ENCODE measurements around the gene IL34.

The IL34 gene

DNA sequence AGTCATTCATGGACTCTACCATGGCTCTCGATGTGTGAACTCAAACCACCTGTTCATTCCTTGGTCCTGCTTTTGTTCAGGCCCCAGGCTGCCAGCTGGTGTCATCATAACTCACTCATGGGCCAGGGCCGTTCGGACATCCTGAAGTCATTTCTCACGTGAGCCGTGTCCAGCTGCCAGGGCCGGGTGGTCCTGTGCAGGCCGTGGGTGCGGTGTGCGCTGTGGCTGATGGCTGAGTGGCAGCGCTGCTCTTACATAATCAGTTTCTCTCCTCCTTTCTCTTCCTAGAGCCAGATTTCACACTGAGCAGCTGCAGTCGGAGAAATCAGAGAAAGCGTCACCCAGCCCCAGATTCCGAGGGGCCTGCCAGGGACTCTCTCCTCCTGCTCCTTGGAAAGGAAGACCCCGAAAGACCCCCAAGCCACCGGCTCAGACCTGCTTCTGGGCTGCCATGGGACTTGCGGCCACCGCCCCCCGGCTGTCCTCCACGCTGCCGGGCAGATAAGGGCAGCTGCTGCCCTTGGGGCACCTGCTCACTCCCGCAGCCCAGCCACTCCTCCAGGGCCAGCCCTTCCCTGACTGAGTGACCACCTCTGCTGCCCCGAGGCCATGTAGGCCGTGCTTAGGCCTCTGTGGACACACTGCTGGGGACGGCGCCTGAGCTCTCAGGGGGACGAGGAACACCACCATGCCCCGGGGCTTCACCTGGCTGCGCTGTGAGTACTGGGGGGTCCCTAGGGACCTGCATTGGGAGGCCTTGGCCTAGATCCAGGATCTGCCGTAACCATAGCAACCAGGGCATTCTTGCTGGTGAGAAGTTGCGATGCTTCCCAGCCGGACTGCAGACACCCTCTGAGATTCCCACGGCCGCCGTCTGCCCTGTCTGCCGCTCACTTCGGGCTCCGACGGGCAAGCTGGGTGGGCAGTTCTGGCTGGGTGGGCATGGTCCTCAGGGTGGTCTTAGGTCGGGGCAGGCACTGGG lies at the start of gene IL34:
Gene IL34 (plus strand): TSS at position 300 of the 982 bp plus-strand sequence. CDS start 389 bp downstream, at position 689.
- no peak within 1 kb of the TSS for H3K27ac ChIP-seq
- no peak for TF ChIP-seq ZFX (IDR thresholded peaks at IDR 0.05)
- TF ChIP-seq, protein P1, sequence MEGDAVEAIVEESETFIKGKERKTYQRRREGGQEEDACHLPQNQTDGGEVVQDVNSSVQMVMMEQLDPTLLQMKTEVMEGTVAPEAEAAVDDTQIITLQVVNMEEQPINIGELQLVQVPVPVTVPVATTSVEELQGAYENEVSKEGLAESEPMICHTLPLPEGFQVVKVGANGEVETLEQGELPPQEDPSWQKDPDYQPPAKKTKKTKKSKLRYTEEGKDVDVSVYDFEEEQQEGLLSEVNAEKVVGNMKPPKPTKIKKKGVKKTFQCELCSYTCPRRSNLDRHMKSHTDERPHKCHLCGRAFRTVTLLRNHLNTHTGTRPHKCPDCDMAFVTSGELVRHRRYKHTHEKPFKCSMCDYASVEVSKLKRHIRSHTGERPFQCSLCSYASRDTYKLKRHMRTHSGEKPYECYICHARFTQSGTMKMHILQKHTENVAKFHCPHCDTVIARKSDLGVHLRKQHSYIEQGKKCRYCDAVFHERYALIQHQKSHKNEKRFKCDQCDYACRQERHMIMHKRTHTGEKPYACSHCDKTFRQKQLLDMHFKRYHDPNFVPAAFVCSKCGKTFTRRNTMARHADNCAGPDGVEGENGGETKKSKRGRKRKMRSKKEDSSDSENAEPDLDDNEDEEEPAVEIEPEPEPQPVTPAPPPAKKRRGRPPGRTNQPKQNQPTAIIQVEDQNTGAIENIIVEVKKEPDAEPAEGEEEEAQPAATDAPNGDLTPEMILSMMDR (conservative IDR thresholded peaks at IDR 0.05): no peak

DNA sequence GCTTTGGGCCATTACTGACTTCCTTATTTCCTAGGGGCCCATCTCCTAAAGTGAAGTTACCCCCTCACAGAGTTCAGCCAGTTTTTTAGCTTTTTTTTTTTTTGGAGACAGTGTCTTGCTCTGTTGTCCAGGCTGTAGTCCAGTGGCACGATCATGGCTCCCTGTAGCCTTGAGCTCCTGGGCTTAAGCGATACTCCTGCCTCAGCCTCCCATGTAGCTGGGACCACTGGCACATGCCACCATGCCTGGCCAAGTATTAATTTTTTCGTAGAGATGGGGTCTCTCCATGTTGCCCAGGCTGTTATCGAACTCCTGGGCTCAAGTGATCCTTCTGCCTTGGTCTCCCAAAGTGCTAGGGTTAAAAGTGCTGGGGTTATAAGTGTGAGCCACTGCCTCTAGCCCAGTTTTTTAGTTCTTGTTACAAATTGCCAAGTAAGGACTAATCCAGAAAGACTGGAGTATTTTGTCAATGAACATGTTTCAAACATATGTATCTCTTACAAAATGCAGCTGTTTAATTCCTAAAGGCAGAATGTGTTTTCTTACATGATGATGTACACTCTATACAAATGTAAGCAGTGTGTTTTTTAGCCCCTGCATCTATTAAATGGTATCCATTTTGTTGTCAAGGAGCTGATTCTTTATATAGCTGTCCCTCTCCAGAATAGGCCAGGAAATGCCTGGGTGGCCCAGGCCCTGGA lies 49.1 kb upstream of the IL34 start:
- no peak for TF ChIP-seq ZFX (IDR thresholded peaks at IDR 0.05)
- TF ChIP-seq, protein P1 (conservative IDR thresholded peaks at IDR 0.05): no peak
- H3K27ac ChIP-seq: no peak overlapping the region

DNA sequence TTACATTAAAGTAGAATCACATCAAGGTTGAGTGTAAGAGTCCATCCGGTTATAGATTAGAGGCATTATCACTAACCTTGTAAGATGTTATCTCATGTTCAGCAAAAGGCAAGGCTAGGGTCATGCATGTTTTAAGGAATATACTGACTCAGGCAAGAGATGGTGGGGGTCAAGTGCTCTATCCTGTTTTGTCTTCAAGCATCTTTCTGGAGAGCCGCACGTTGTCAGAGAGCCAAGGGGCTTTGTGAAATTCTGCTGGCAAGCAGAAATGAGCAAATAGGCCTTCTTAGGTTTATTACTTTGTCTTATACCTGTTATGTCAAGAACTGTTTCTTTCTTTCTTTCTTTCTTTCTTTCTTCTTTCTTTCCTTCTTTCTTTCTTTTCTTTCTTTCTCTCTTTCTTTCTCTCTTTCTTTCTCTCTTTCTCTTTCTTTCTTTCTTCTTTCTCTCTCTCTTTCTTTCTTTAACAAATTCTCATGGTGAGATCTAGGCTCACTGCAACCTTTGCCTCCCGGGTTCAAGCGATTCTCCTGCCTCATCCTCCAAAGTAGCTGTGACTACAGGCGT lies 47.3 kb upstream of the IL34 start:
- no peak for TF ChIP-seq ZFX (IDR thresholded peaks at IDR 0.05)
- TF ChIP-seq, protein P1 (conservative IDR thresholded peaks at IDR 0.05): no peak

DNA sequence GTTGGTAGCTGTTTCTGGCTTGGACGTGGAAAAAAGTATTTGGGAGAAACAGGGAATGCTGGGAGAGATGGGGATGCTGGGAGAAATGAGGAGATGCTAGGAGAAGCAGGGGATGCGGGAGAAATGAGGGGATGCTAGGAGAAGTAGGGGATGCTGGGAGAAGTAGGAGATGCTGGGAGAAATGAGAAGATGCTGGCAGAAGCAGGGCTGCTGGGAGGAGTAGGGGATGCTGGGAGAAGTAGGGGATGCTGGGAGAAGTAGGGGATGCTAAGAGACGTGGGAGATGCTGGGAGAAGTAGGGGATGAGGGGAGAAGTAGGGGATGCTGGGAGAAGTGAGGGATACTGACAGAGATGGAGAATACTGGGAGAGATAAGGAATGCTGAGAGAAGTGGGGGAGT lies 45.6 kb upstream of the IL34 start:
- TF ChIP-seq, protein P1 (conservative IDR thresholded peaks at IDR 0.05): no peak
- no peak for TF ChIP-seq ZFX (IDR thresholded peaks at IDR 0.05)
- H3K27ac ChIP-seq: no peak overlapping the region

More for the DNA sequence above, 47.3 kb upstream of the IL34 start:
- no peak overlapping the region for H3K27ac ChIP-seq

DNA sequence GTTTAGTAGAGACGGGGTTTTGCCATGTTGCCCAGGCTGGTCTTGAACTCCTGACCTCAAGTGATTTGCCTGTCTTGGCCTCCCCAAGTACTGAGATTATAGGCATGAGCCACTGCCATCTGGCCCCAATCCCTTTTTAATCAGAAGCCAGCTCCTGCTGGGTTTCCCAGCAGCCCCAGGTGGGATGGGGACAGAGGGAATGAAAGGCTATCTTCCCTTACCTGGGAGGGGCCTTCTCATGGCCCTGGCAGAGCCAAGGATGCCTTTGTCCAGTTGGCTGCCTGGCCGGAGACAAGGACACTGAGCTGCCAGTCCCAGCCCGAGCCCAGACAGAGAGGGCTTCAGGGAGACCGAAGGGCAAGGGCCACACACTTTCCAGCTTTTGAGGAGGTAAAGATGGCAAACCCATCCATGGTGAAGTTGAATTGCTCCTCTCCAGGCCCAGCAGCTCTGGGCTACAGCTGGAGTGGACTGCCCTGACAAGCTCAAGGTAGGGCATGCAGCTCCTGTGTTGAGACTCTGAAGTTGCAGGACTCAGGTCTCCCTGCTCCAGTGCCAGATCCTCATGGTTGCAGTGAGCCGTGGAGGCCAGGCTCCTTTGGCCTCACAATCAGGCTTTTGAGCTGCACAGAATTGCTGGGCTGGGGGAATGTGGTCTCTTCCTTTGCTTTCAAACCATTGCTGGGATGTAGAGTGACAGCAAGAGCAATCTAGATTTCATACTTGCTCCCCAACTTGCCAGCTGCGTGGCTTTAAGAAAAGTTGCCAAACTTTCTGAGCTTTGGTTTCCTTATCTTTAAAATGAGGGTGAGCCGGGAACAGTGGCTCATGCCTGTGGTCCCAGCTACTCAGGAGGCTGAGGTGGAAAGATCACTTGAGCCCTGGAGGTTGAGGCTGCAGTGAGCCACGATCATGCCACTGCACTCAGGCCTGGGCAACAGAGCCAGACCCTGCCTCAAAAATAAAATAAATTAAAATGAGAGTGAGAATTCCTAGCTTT lies 44.5 kb upstream of the IL34 start:
- TF ChIP-seq ZFX (IDR thresholded peaks at IDR 0.05): no peak
- TF ChIP-seq, protein P1 (conservative IDR thresholded peaks at IDR 0.05): no peak
- no peak overlapping the region for H3K27ac ChIP-seq

DNA sequence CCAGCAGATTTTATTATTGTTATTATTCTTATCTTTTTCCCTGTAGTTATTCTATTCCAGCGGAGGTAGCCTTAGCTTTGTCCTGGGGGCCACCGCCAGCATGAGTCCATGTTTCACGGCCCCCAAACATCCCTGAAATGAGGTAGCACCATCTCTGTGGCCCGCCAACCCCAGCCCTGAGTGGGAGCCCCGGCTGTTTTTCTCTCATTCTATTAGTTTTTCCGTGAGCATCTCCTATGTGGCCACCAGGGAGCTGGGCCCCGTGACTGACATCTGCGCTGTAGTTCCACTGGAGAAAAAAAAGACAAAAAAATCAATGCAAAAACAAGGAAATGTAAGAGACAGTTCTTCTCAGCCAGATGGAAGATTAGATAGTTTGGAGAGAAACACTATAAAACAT lies 43.5 kb upstream of the IL34 start:
- H3K27ac ChIP-seq: no peak overlapping the region
- TF ChIP-seq, protein P1 (conservative IDR thresholded peaks at IDR 0.05): no peak
- no peak for TF ChIP-seq ZFX (IDR thresholded peaks at IDR 0.05)
